K562 (cell line): ENCODE data around the gene COMMD2. TPM values are rescaled to one million over a fixed set of nuclear protein-coding genes. Genes with fewer than 3 reads are reported as not detected.

ENCODE experiments used
- CTCF ChIP-seq, 3 experiments: IDR thresholded peaks in 2 of 3; conservative IDR thresholded peaks in 1 of 3; 2 replicates each; pipeline ENCODE4 v1.5.1; 2011 to 2012; ENCODE audit warnings: low read length in 3 of 3, mild to moderate bottlenecking in 3 of 3, control low read depth in 2 of 3, improper control_type of control experiment in 1 of 3, inconsistent platforms in 1 of 3, low read depth in 1 of 3, mixed read lengths in 1 of 3, moderate library complexity in 1 of 3; ENCODE audit not compliant: insufficient read depth in 2 of 3
- ERF ChIP-seq: fragments of 450-650 bp; formaldehyde crosslinking; IDR thresholded peaks from 2 replicates; pipeline ENCODE4 v1.4.0; 2020; ENCODE audit warnings: mild to moderate bottlenecking, mixed read lengths
- HNRNPUL1 ChIP-seq: fragments of 200-400 bp; formaldehyde crosslinking; IDR thresholded peaks from 2 replicates; pipeline ENCODE4 v1.6.1; 2017; ENCODE audit warnings: low read length
- RAD21 ChIP-seq, 2 experiments: fragments of 250-450 bp in 1 of 2; fragments of 450-650 bp in 1 of 2; sonication (Bioruptor Pico) in 1 of 2; formaldehyde crosslinking in 1 of 2; IDR thresholded peaks in 1 of 2; conservative IDR thresholded peaks in 1 of 2; 2 replicates each; pipeline versions ENCODE4 v1.4.0 to v1.8.0; 2020 to 2022; ENCODE audit warnings: mild to moderate bottlenecking in 2 of 2, moderate library complexity in 1 of 2
- SMC3 ChIP-seq: conservative IDR thresholded peaks from 2 replicates; pipeline ENCODE4 v1.6.1; 2011; ENCODE audit warnings: low read depth, low read length, improper control_type of control experiment; ENCODE audit not compliant: insufficient read depth
- ZBTB17 ChIP-seq: fragments of 450-650 bp; formaldehyde crosslinking; IDR thresholded peaks from 2 replicates; pipeline ENCODE4 v1.4.0; 2020; ENCODE audit warnings: mild to moderate bottlenecking
- polyA plus RNA-seq, 8 experiments: library from polyadenylated mRNA; depleted of rRNA in 4 of 8; stranded (reverse) in 5 of 8; unstranded in 3 of 8; fragments of >200 nt; fragmentation: Nextera tagmentation in 2 of 8; fragmentation: Illumina TruSeq in 1 of 8; extraction: Ambion mirVana in 2 of 8; extraction: Trizol in 1 of 8; gene quantifications; 2 replicates each; pipeline versions ENCODE4 v1.2.1 to v1.2.3, GENCODE V29; 2011 to 2014; ENCODE audit warnings: inconsistent platforms in 1 of 8, missing spikeins in 1 of 8
- total RNA-seq, 7 experiments: library from RNA; depleted of rRNA in 6 of 7; stranded (reverse); fragments of >200 nt in 6 of 7; fragmentation: Illumina TruSeq in 2 of 7; extraction: Trizol in 2 of 7; gene quantifications; 2 replicates each; pipeline versions ENCODE4 v1.2.1 to v1.2.3, GENCODE V29; 2011 to 2021; ENCODE audit warnings: low replicate concordance in 1 of 7
- TF ChIP-seq, protein P1 (sequence below), 2 experiments: fragments of 450-650 bp; formaldehyde crosslinking in 1 of 2; IDR thresholded peaks; 2 replicates each; pipeline versions ENCODE4 v1.4.0 to v1.6.1; 2014 to 2020; ENCODE audit warnings: mild to moderate bottlenecking in 2 of 2, borderline replicate concordance in 1 of 2, low read depth in 1 of 2

Gene COMMD2
- total and polyA plus RNA-seq, 9 of the 15 experiments (the other 6 are each of a cell fraction or from before 2014, with no cell fraction given) = 25.8 to 102 (median 41.8) TPM

DNA sequence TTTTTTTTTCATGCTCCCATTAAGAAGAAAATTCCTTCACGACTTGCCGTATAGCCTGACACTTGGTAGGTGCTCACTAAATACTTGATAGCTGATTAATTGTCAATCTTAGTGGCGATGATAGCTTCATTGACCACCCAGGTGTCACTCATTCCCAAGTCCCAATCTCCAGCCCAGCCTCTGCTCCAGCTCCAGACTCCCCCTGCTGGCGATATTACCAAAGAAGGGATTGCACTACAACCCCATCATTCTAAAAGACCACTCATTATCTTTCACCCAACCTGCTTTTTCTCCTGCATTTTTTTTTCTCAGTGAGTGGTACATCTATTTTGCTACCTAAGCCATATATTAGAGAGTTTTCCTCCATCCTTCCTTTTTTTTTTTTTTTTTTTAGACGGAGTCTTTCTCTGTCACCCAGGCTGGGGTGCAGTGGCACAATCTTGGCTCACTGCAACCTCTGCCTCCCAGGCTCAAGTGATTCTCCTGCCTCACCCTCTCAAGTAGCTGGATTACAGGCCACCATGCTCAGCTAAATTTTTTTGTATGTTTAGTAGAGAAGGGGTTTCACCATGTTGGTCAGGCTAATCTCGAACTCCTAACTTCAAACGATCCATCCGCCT lies 19.5 kb upstream of the COMMD2 start (continued):
- TF ChIP-seq, protein P1, sequence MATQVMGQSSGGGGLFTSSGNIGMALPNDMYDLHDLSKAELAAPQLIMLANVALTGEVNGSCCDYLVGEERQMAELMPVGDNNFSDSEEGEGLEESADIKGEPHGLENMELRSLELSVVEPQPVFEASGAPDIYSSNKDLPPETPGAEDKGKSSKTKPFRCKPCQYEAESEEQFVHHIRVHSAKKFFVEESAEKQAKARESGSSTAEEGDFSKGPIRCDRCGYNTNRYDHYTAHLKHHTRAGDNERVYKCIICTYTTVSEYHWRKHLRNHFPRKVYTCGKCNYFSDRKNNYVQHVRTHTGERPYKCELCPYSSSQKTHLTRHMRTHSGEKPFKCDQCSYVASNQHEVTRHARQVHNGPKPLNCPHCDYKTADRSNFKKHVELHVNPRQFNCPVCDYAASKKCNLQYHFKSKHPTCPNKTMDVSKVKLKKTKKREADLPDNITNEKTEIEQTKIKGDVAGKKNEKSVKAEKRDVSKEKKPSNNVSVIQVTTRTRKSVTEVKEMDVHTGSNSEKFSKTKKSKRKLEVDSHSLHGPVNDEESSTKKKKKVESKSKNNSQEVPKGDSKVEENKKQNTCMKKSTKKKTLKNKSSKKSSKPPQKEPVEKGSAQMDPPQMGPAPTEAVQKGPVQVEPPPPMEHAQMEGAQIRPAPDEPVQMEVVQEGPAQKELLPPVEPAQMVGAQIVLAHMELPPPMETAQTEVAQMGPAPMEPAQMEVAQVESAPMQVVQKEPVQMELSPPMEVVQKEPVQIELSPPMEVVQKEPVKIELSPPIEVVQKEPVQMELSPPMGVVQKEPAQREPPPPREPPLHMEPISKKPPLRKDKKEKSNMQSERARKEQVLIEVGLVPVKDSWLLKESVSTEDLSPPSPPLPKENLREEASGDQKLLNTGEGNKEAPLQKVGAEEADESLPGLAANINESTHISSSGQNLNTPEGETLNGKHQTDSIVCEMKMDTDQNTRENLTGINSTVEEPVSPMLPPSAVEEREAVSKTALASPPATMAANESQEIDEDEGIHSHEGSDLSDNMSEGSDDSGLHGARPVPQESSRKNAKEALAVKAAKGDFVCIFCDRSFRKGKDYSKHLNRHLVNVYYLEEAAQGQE (IDR thresholded peaks at IDR 0.05; ENCODE audit: borderline replicate concordance) = peak; percentile 36; the same call in 1 of the 2 replicates
- TF ChIP-seq, protein P1 (CRISPR knock-in tag; IDR thresholded peaks at IDR 0.05; ENCODE audit: low read depth) = no peak
- TF ChIP-seq ERF (no peak), SMC3 (peak; percentile 60), HNRNPUL1 (no peak), ZBTB17 (CRISPR knock-in tag) (no peak), RAD21 (CRISPR knock-in tag; conservative IDR thresholded peaks at IDR 0.05 in 1 of 2, IDR thresholded peaks at IDR 0.05 in 1 of 2) (peak; percentile 52 to 66; a peak in 3 of 4 replicates), CTCF (IDR thresholded peaks at IDR 0.05 in 2 of 3, conservative IDR thresholded peaks at IDR 0.05 in 1 of 3; ENCODE audit: insufficient read depth in 2 of 3, low read depth in 1 of 3, low read length in 3 of 3) (peak; percentile 67 to 76 (median 75))
- TF ChIP-seq, all 486 proteins: peak for 7
